HG03103 (cell line): Measurements from ENCODE around the gene MFSD6.
"Not testable (repeated sequence)": the region's sequence is repeated elsewhere in the genome, so short reads cannot be mapped to it uniquely, and the experiment has no call there.

ENCODE experiments used
- ATAC-seq: cut with Tn5 transposase; IDR thresholded peaks from one replicate; pipeline ENCODE4 v1.9.1; 2021; ENCODE audit warnings: low read depth; ENCODE audit not compliant: unreplicated experiment

MFSD6 gene

DNA sequence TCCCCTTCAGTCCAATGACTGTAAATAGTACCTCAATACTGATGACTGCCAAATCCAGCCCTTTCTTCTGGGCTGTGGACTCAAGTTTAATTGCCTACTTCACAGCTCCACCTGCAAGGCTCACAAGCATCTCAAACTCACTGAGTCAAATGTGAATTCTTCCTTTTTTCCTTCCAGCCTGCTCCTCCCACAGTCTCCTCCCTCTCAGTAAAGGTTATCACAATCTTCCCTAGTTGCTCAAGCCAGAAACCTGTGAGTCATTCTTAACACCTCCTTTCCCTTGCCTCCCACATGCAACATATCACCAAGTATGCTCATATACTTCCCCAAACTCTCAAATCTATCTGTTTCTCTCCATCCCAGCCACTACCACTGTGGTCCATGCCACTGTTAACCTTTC lies 3.7 kb upstream of the MFSD6 start:
- no peak for ATAC-seq

GRCh38 chr2:190405070-190405469 lies 3.1 kb upstream of the MFSD6 start:
- ATAC-seq: no peak

DNA sequence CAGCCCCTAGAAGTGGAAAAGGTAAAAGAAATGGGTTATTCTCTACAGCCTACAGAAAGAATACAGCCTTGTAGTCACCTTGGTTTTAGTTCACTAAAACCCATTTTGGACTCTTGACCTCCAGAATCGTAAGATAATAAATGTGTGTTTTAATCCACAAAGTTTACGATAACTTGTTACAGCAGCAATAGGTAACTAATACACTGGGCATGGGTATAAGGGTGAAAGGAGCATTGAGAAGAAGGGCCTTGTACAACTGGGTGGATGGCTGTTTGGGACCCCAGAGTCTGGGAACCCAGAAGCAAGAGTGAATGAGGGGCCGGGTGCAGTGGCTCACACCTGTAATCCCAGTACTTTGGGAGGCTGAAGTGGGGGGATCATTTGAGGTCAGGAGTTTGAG lies 2.2 kb upstream of the MFSD6 start:
- ATAC-seq: no peak

- no peak for ATAC-seq
These were observed 1.4 kb upstream of the MFSD6 start for GRCh38 chr2:190406805-190407204.

DNA sequence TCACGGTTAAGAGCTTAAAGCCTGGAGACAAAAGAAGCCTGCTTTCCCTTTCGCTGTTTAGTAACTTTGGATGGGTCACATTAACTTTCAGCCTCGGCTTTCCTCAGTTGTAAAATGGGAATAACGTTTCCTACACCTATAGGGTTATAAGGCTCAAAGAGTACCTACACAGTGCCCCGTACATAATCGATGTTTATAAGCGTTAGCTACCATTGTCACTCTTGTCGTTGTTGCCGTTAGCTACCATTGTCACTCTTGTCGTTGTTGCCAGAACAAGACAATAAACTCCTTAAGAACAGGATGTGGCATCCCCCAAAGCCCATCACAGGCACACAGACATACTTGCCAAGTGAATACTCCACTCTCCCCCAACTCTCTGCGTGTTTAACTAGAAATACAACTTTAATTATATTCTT lies 901 bp upstream of the MFSD6 start:
- no peak for ATAC-seq

DNA sequence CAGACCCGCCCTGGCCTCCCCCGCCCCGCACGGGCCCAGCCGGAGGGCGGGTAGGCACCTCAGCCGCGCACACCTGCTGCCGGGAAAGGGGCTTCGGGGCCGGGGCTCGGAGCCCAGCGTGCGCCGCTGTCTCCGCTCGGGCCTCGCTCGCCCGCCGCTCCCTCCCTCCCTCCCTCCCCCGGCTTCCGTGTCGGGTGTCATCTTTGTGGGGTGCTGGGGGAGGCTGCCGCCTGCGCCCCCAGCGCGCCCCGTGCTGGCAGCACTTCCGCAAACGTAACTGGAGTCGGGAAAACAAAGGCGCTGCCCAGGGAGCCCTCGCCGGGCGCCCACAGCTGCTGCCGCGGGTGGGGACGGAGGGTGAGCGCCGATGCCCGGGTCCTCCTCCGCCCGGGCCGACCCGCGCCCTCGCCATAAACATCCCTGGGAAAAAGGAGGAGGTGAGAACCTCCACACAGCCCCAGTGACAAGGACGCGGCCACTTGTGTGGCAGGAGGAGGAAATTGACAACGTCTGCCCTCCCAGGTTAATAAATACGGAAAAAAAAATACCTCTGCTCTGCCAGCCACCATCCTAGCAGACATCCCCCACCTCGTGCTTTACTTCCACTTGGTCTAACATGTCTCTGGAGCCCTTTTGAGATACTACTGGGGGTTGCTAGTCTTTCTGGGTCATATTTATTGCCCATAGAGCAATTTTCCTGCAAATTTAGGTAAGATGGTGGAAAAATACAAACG lies 550 bp downstream of the MFSD6 start:
- ATAC-seq: peak; percentile 44

DNA sequence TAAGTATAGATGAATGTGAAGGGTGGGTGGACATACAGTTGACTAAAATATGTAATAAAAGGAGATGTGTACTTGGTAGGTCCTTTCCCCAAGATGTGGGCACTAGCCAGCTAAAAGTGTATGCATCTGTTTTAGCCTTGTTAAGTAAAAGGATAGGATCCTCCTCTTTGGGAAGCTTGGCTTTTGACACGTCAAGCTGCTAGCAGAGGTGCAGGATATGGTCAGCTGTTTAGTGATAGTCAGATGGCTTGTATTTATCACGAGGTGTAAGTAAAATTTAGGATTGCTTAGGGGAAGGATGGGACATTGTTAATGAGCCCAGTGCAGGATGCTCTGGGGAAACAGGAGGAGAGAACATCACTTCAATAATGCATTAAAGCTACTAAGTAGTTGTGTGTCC lies 1.5 kb downstream of the MFSD6 start:
- ATAC-seq: no peak

- no peak for ATAC-seq
These were observed 2.0 kb downstream of the MFSD6 start for GRCh38 chr2:190410166-190410565.

DNA sequence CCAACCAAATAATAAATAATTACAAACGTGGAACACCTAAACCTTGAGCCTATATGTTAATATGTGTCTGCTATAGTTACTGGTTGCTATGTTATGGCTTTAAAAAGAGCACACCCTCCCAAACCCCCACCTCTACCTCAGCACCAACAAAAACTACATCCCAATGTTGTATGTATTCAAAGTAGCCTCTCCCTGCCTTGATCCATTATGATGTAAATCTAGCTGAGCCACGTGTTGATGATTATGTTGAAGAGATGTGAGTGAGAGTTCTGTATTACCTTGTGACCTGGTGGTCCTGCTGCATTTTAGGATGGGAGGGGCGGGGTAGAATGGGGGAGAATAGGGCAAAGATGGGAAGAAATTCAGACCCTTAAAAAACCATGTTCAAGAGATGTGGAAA lies 4.8 kb downstream of the MFSD6 start:
- ATAC-seq: no peak

DNA sequence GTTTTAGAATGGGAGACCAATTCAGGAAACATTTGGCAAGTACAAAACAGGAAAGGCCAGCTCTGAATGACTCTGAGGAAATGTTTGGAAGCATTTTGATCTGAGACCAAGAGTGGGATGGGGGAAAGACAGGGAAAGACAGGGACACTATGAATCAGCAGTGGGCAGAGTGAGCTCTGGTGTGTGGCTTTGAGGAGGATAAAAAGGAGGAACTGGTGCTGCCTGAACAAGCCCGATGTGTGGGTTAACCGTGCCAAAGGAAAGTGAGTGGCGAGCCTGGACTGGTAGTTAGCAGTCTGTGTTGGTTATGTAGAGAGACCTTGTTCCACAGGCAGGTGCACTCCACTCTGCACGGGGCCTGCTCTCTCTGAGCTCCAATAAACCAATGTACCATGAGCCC lies 5.3 kb downstream of the MFSD6 start:
- ATAC-seq: no peak

DNA sequence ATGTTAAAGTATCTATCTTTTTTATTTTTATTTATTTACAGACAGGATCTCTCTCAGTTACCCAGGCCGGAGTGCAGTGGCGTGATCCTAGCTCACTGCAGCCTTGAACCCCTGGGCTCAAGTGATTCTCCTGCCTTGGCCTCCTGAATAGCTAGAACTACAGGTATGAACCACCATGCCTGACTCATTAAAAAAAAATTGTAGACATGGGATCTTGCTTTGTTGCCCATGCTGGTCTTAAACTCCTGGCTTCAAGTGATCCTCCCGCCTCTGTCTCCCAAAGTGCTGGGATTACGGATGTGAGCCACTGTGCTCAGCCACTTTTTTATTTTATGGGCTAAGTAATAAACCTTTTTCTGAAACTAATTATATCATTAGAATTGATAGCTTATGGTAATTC lies 7.1 kb downstream of the MFSD6 start:
- no peak for ATAC-seq

GRCh38 chr2:190415794-190416775 lies 7.9 kb downstream of the MFSD6 start:
- no peak for ATAC-seq

- ATAC-seq: no peak
These were observed 9.1 kb downstream of the MFSD6 start for GRCh38 chr2:190417045-190417842.

DNA sequence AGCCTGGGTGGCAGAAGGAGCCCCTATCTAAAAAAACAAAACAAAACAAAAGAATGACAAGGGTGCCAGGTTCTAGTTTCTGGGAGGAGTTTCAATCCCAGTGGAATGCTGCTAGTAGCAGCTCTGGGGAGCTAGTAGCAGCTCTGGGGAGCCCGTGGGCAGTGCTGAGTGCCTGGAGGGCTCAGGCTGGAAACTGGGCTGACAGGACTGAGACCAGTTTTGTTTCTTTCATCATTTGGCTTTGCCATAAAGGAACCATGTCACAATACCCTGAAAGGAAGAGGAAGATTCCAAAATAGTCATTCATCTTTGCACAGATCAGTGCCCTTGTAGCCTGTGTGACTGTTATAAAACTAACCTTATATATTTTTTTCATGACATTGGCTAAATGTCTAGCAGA lies 10.6 kb downstream of the MFSD6 start:
- no peak for ATAC-seq

GRCh38 chr2:190420801-190421200 lies 12.6 kb downstream of the MFSD6 start:
- no peak for ATAC-seq

DNA sequence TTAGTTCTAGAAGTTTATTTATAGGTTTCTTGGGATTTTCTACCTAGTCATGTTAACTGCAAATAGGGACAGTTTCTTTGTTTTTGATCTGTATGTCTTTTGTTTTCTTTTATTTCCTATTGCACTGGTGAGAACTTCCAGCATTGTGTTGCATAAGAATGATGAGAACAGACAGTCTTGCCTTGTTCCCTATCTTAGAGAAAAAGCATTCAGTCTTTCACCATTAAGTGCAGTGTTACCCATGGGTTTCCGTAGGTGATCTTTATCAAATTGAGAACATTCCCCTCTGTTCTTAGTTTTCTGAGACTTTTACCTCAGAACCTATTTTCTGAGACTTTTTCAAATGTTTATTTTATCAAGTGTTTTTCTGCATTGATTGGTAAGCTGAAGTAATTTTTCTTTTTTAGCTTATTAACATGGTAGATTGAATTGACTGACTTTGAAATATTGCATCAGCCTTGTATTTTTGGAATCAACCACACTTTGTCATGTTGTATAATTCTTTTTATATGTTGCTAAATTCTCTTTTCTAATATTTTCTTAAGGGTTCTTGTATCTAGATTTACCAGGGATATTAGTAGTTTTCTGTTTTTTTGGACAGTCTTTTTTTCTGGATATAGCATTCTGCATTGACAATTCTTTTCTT lies 17.2 kb downstream of the MFSD6 start:
- ATAC-seq: no peak

- no peak for ATAC-seq
These were observed 17.9 kb downstream of the MFSD6 start for GRCh38 chr2:190425883-190426658.

GRCh38 chr2:190430866-190431265 lies 22.7 kb downstream of the MFSD6 start:
- not testable (repeated sequence) for ATAC-seq

- no peak for ATAC-seq
These were observed 23.8 kb downstream of the MFSD6 start for GRCh38 chr2:190431907-190432306.
